ENCODE results near the gene PFKM.

GRCh38 chr12:48071808-48072207, 47.4 kb upstream of the PFKM start:
- TF ChIP-seq POLR2AphosphoS5 (IDR thresholded peaks at IDR 0.05; ENCODE audit: low read depth, low read length): no peak
- no peak for TF ChIP-seq POLR2A (IDR thresholded peaks at IDR 0.05; ENCODE audit: low read depth, low read length)
